Activated CD4-positive, alpha-beta T cell treated with anti-CD3 and anti-CD28 coated beads for 36 hours (primary cell): ENCODE results near the gene PKD2. TPM values are rescaled to one million over a fixed set of nuclear protein-coding genes. Genes with fewer than 3 reads are reported as not detected.
"Not testable (repeated sequence)": the region's sequence is repeated elsewhere in the genome, so short reads cannot be mapped to it uniquely, and the experiment has no call there.

Experiments
- ATAC-seq: fragments of 200-7000 bp; cut with Tn5 transposase; one replicate; pipeline ENCODE4 v1.10.0; 2021; ENCODE audit warnings: mild to moderate bottlenecking, moderate library complexity
- CTCF ChIA-PET: fragments of 350-600 bp; sonication (Branson Sonifier 250); formaldehyde crosslinking; loops from one replicate; lab custom pipeline; 2021; ENCODE audit warnings: antibody characterized with exemption; lab: Charles Lee
- POLR2A ChIA-PET: fragments of 350-600 bp; sonication (Branson Sonifier 250); formaldehyde crosslinking; loops from one replicate; lab custom pipeline; 2021; ENCODE audit warnings: antibody characterized with exemption, inconsistent platforms; lab: Charles Lee
- DNase-seq: peaks from one replicate; pipeline ENCODE4 v3.0.0-alpha.2; 2020
- H3K27ac Mint-ChIP-seq: one replicate; pipeline ENCODE4 v1.8.0; 2021; ENCODE audit warnings: mixed read lengths
- H3K27me3 Mint-ChIP-seq: one replicate; pipeline ENCODE4 v1.8.0; 2021; ENCODE audit warnings: mixed read lengths
- H3K36me3 Mint-ChIP-seq: one replicate; pipeline ENCODE4 v1.8.0; 2021; ENCODE audit warnings: low read depth, mixed read lengths
- H3K4me1 Mint-ChIP-seq: one replicate; pipeline ENCODE4 v1.8.0; 2021; ENCODE audit warnings: mixed read lengths
- H3K4me3 Mint-ChIP-seq: one replicate; pipeline ENCODE4 v1.8.0; 2021; ENCODE audit warnings: mild to moderate bottlenecking, moderate library complexity, mixed read lengths
- H3K9me3 Mint-ChIP-seq: one replicate; pipeline ENCODE4 v1.8.0; 2021; ENCODE audit warnings: low read depth, mixed read lengths
- intact Hi-C, 2 experiments: fragments of 100-400 bp; cut with DNase I in 1 of 2; cut with micrococcal nuclease in 1 of 2; formaldehyde crosslinking; loops; one replicate each; pipeline versions ENCODE4 v1.14.2 to v1.15.1; 2022 to 2024; cut with DNase I, micrococcal nuclease
- total RNA-seq, 2 experiments: library from RNA; stranded (reverse); gene quantifications; one replicate each; pipeline ENCODE4 v1.2.3, GENCODE V29; 2021

Gene PKD2
- total RNA-seq, 2 experiments from 2014 or later, result 4.1 to 5.0 TPM

DNA sequence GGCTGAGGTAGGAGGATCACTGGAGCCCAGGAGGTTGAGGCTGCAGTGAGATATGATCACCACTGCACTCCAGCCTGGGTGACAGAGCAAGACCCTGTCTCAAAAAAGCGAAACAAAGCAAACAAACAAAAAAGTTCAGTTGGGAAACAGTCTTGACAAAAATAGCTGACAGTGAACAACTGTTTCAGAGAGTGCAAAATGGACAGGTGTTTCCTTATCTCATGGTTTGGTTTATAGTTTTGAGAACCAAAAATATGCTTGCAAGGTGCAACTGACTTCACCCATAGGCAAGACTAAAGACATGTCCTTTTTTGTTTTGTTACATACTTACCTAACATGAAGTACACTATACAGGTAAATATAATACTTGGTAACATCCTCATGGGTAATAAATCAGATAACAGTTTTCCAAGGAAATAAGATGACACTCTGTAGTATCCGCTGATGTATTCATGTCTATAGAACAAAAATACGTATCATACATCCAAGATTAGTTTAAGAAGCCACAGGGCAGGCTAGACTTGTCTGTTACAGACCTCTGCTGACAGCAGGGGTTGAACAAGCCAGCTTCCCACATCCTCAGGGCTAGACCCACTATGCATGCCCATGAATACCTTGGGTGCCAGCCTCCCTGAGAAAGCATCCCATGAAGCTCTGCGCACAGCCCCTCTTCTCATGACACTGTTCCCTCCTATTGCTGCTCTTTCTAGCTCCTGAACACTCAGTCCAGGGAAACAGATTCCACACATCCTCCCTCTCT lies 91.7 kb downstream of the PKD2 start:
- CTCF ChIA-PET, result no interaction called here
- no peak for ATAC-seq
- no peak overlapping the region for H3K27ac Mint-ChIP-seq
- H3K27me3 Mint-ChIP-seq, result peaks cover 6% of the 10 kb centered on the region
- POLR2A ChIA-PET, result no interaction called here
- intact Hi-C loops, result no loop called here
- H3K9me3 Mint-ChIP-seq, result no peaks in the 10 kb centered on the region
- no peaks in the 10 kb centered on the region for H3K36me3 Mint-ChIP-seq
- no peak for DNase-seq
- no peak overlapping the region for H3K4me3 Mint-ChIP-seq
- H3K4me1 Mint-ChIP-seq, result no peaks in the 10 kb centered on the region

DNA sequence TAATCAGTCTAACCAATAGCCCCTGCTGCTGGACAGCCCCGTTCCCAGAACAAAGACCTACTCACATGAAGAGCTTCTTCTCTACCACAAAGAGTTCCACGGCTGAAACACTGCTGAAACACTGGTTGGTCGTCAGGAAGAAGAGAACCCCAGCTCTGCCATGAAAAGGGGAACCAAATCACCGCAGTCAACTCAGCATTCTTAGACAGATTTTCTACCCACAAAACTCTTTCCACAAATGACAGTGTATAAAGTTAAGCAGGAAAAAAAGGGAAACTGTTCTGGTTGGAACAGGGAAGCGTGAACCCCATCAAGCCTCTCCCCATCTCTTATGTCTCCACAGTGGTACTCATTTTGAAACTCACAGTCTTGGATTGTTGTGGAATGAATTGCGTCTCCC lies 93.7 kb downstream of the PKD2 start:
- H3K4me1 Mint-ChIP-seq, result peaks cover 2% of the 10 kb centered on the region
- no peak overlapping the region for H3K27ac Mint-ChIP-seq

DNA sequence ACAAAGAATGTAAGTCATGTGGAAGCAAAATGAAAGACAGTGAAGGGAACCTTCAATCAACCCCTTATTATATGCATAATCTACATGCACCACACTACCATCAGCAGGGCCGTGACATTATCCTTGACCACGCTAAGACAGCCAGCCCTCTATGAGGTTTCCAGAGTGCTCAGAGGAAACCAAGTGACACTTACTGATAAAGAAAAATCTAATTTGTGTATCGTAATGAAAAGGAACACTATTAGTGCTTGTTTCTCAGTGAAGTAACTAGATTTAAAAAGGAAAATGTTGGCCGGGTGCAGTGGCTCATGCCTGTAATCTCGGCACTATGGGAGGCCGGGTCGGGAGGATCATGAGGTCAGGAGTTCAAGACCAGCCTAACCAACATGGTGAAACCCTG lies 94.6 kb downstream of the PKD2 start:
- Mint-ChIP-seq H3K27me3 (peaks cover 6% of the 10 kb centered on the region), H3K36me3 (no peaks in the 10 kb centered on the region), H3K27ac (no peak overlapping the region), H3K4me3 (no peak overlapping the region), H3K9me3 (no peaks in the 10 kb centered on the region), H3K4me1 (peaks cover 10% of the 10 kb centered on the region)
- POLR2A ChIA-PET, result no interaction called here
- no peak for DNase-seq
- no peak for ATAC-seq
- intact Hi-C loops, result no loop called here
- CTCF ChIA-PET, result no interaction called here

More for the DNA sequence above, 93.7 kb downstream of the PKD2 start:
- DNase-seq (no peak), ATAC-seq (no peak)
- ChIA-PET POLR2A (no interaction called here), CTCF (no interaction called here)
- Mint-ChIP-seq H3K9me3 (no peaks in the 10 kb centered on the region), H3K36me3 (no peaks in the 10 kb centered on the region), H3K4me3 (no peak overlapping the region), H3K27me3 (peaks cover 6% of the 10 kb centered on the region)
- intact Hi-C loops, result no loop called here

DNA sequence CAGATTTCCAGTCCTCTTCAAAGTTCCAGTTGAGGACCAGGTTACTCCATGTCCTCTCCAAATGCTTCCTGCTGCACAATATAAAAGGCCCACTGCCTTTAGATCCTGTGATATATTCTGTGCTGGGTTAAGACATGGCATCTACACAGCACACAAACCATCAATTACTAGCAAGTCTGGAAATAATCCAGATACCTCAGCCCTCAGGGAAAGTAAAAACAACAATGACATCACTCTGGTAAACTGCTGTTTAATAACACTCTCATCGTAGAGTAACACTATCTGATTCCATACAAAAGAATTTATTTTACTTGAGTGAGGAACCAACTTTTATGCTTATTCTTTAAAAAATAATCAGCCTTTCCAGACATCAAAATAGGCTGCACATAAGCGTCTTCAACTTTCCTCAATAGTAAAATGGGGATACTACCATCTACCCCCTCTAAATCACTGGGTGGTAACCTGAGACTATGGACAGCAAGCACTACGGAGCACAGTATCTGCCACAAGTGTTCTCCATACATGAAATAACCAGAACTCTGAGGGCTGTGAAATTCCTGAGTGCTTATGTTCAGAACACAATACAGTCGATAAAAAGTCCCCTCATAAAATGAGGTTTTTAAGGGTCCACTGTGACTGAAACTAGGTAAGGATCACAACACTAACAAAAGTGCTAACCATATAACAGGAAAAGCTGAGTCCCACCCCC lies 97.6 kb downstream of the PKD2 start:
- ChIA-PET POLR2A (no interaction called here), CTCF (interaction anchor here (0.6 to 1.2 kb wide), 2 partner anchors 107 to 435 kb away, joined by 4 read pairs; no protein-coding TSS in a partner anchor)
- Mint-ChIP-seq H3K4me1 (peaks cover 15% of the 10 kb centered on the region), H3K27me3 (no peaks in the 10 kb centered on the region), H3K27ac (no peak overlapping the region), H3K9me3 (no peaks in the 10 kb centered on the region), H3K4me3 (no peak overlapping the region), H3K36me3 (no peaks in the 10 kb centered on the region)
- no peak for ATAC-seq
- intact Hi-C loops, result no loop called here
- no peak for DNase-seq

DNA sequence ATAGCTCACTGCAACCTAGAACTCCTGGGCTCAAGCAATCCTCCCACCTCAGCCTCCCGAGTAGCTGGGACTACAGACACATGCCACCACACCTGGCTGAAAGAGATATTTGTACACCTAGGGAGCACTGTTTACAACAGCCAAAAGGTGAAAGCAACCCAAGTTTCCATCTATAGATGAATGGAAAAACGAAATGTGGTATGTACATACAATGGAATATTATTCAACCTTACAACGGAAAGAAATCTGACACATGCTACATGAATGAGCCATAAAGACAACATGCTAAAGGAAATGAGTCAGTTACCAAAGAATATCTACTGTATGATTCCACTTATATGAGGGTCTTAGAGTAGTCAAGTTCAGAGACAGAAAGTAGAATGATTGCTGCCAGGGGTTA lies 98.8 kb downstream of the PKD2 start:
- CTCF ChIA-PET, result no interaction called here
- H3K27me3 Mint-ChIP-seq, result no peaks in the 10 kb centered on the region
- POLR2A ChIA-PET, result no interaction called here
- ATAC-seq (peak; percentile 73), DNase-seq (no peak)
- H3K9me3 Mint-ChIP-seq, result no peaks in the 10 kb centered on the region
- no peak overlapping the region for H3K27ac Mint-ChIP-seq
- no peak overlapping the region for H3K4me3 Mint-ChIP-seq
- intact Hi-C loops, result no loop called here
- no peaks in the 10 kb centered on the region for H3K36me3 Mint-ChIP-seq
- peaks cover 15% of the 10 kb centered on the region for H3K4me1 Mint-ChIP-seq

DNA sequence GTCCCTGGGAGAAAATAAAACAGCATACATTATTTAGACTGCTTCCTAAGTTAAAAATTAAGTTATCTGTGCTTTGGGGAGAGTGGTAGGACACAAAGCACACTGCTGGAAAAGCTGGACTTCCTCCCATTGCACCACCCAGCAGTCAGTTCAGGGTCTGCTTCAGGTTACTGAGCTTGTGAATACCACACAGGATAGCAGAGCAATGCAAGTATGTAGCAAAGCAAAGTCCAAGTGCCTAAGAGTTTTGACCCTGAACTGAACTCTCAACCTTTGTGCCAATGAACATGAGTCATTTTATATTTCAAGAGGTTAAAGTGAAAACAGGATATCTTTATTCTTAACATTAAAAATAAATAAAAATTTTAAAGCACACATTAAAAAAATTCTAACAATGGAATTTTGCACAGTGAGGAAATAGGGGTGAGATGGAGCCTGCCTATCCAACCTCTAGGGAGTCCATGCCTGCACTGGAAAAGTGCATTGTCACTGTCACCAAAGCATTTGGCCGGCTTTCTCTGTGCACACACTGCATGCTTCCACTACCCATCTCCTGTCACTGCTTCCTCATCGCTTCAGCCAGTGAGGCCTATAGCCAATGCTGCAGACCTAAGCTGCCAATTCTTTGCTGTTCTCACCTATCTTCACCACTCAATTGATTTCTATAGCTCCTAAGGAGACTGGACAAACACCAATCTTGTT lies 100.1 kb downstream of the PKD2 start:
- Mint-ChIP-seq H3K4me1 (peaks cover 15% of the 10 kb centered on the region), H3K36me3 (no peaks in the 10 kb centered on the region), H3K27ac (no peak overlapping the region), H3K4me3 (no peak overlapping the region), H3K9me3 (no peaks in the 10 kb centered on the region), H3K27me3 (no peaks in the 10 kb centered on the region)
- intact Hi-C loops, result no loop called here
- ChIA-PET POLR2A (no interaction called here), CTCF (no interaction called here)
- DNase-seq (no peak), ATAC-seq (no peak)

DNA sequence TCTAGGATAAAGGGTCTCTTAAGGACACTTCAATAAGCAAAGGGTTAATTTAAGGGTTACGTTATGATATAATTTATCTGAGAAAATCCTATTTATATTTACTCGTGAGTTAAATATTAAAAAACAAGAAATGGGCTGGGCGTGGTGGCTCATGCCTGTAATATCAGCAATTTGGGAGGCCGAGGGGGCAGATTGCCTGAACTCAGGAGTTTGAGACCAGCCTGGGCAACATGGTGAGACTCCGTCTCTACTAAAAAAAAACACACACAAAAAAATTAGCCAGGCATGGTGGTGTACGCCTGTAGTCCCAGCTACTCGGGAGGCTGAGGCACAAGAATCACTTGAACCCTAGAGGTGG lies 100.7 kb downstream of the PKD2 start:
- peaks cover 15% of the 10 kb centered on the region for H3K4me1 Mint-ChIP-seq
- H3K27ac Mint-ChIP-seq, ATAC-seq, intact Hi-C loops, H3K9me3 Mint-ChIP-seq, H3K4me3 Mint-ChIP-seq, H3K27me3 Mint-ChIP-seq, H3K36me3 Mint-ChIP-seq, DNase-seq: not testable (repeated sequence)
- POLR2A ChIA-PET, result interaction anchor here (0.6 kb wide), 1 partner anchor 260 kb away, joined by 3 read pairs; no protein-coding TSS in a partner anchor
- CTCF ChIA-PET, result interaction anchor here (0.6 kb wide), 1 partner anchor 31 kb away, joined by 3 read pairs; no protein-coding TSS in a partner anchor

DNA sequence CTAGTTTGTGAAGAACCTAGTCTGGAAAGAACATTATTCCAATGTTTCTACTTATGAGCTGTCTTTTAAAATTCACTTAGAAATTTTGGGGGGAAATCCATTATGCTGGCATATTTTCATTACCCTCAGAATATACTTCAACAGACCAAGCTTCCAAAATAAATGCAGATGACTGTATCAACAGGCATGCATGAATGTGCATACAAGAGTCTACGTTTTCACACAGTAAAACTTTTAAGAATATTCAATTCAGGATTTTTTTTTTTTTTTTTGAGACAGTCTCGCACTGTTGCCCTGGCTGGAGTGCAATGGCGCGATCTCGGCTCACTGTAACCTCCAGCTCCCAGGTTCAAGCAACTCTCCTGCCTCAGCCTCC lies 101.3 kb downstream of the PKD2 start:
- H3K27me3 Mint-ChIP-seq, result no peaks in the 10 kb centered on the region
- H3K4me3 Mint-ChIP-seq, result no peak overlapping the region
- CTCF ChIA-PET, result interaction anchor here (0.6 to 0.7 kb wide), 2 partner anchors 30 to 589 kb away, joined by 3 read pairs; no protein-coding TSS in a partner anchor
- peaks cover 15% of the 10 kb centered on the region for H3K4me1 Mint-ChIP-seq
- intact Hi-C loops, result no loop called here
- POLR2A ChIA-PET, result interaction anchor here (0.6 kb wide), 1 partner anchor 259 kb away, joined by 3 read pairs; no protein-coding TSS in a partner anchor
- ATAC-seq (no peak), DNase-seq (no peak)
- no peaks in the 10 kb centered on the region for H3K9me3 Mint-ChIP-seq
- H3K27ac Mint-ChIP-seq, result no peak overlapping the region
- no peaks in the 10 kb centered on the region for H3K36me3 Mint-ChIP-seq

DNA sequence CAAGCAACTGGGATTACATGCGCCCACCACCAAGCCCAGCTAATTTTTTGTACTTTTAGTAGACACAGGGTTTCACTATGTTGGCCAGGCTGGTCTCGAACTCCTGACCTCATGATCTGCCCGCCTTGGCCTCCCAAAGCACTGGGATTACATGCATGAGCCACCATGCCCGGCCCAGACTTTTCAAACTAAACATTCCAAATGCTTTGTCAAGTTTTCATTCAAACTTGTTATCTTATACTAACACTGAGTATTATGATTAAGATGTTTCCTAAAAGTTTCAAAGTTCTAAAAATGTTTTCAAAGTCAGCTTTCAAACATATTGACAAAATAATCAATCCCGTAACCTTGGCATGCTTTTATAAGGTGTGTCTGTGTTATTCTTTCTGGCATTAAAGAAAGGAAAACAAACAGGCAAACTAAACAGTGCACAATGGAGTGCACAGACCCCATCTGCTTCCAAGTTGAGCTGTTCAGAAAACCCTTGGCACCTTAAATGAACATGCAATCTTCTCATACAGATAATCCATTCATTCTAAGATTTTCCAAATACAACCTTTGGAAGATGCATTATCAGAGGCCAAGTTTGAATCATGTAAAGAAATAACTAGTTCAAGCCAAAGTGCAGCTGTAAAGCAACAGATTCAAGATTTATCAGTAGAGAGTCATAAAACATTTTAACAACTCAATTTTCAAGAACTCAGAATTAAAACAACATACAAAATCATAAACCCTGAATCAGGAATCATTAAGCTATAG lies 101.9 kb downstream of the PKD2 start:
- no peak overlapping the region for H3K4me3 Mint-ChIP-seq
- H3K9me3 Mint-ChIP-seq, result no peaks in the 10 kb centered on the region
- no peaks in the 10 kb centered on the region for H3K27me3 Mint-ChIP-seq
- H3K4me1 Mint-ChIP-seq, result peaks cover 15% of the 10 kb centered on the region
- ATAC-seq, result no peak
- intact Hi-C loops, result no loop called here
- DNase-seq, result no peak
- no peaks in the 10 kb centered on the region for H3K36me3 Mint-ChIP-seq
- POLR2A ChIA-PET, result no interaction called here
- H3K27ac Mint-ChIP-seq, result no peak overlapping the region
- CTCF ChIA-PET, result interaction anchor here (0.7 kb wide), 4 partner anchors 9 to 590 kb away, joined by 3 to 4 read pairs (median 3); no protein-coding TSS in a partner anchor

DNA sequence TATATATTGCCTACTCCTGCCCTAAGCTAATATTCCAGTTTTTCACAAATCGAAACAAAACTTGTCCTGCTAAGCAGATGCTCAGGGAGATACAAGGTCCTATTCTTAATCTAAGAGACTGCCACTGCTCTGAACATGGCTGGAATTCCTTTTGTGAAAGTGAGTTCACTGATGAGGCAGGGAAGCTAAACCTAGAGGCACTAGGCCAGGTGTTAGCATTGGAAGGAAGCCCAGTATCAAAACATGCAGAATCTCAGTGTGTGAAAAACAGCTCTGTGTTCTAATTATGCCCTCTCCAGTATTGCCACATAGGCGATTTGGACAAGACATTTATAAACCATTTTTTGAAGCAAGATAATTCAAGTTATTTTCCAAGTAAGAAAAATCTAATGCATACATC lies 103.4 kb downstream of the PKD2 start:
- intact Hi-C loops, result no loop called here
- ATAC-seq (no peak), DNase-seq (no peak)
- CTCF ChIA-PET, result no interaction called here
- no peak overlapping the region for H3K27ac Mint-ChIP-seq
- no peaks in the 10 kb centered on the region for H3K9me3 Mint-ChIP-seq
- peaks cover 15% of the 10 kb centered on the region for H3K4me1 Mint-ChIP-seq
- H3K4me3 Mint-ChIP-seq, result no peak overlapping the region
- POLR2A ChIA-PET, result no interaction called here
- no peaks in the 10 kb centered on the region for H3K36me3 Mint-ChIP-seq
- H3K27me3 Mint-ChIP-seq, result no peaks in the 10 kb centered on the region

DNA sequence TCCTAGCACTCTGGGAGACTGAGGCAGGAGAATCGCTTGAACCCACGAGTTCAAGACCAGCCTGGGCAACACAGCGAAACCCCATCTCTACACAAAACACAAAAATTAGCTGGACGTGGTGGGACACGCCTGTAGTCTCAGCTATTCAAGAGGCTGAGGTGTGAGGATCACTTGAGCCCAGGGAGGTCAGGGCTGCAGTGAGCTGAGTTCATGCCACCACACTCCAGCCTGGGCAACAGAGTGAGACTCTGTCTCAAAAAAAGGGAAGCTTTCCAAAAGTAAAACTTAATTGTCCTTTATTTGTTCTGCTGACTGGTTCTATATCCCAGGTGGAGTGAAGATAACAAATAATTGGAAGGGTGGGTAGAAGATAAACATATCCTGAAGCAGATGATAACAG lies 105.4 kb downstream of the PKD2 start:
- intact Hi-C loops, result no loop called here
- Mint-ChIP-seq H3K27me3 (no peaks in the 10 kb centered on the region), H3K9me3 (no peaks in the 10 kb centered on the region), H3K27ac (no peak overlapping the region), H3K4me1 (no peaks in the 10 kb centered on the region), H3K4me3 (no peak overlapping the region), H3K36me3 (no peaks in the 10 kb centered on the region)
- no peak for ATAC-seq
- CTCF ChIA-PET, result no interaction called here
- no peak for DNase-seq
- POLR2A ChIA-PET, result no interaction called here
